NCI-H2171 treated with DMSO at 0.1 percent for 48 hours (cell line): ENCODE measurements around the gene EYA3.

Experiments used
- DNase-seq: peaks from one replicate; lab custom pipeline; 2025; lab: John Stamatoyannopoulos, UW

Gene EYA3

GRCh38 chr1:28112388-28113241 is 24.2 kb upstream of the EYA3 start:
- no peak for DNase-seq

- no peak for DNase-seq
These were observed 22.7 kb upstream of the EYA3 start for GRCh38 chr1:28111157-28111556.

GRCh38 chr1:28110555-28110954 is 22.1 kb upstream of the EYA3 start:
- DNase-seq: no peak

GRCh38 chr1:28109639-28110038 is 21.2 kb upstream of the EYA3 start:
- no peak for DNase-seq

GRCh38 chr1:28108001-28108400 is 19.6 kb upstream of the EYA3 start:
- no peak for DNase-seq

GRCh38 chr1:28104866-28105467 is 16.6 kb upstream of the EYA3 start:
- no peak for DNase-seq

- no peak for DNase-seq
These were observed 13.8 kb upstream of the EYA3 start for GRCh38 chr1:28102189-28102588.

GRCh38 chr1:28099050-28099769 is 10.8 kb upstream of the EYA3 start:
- DNase-seq: no peak

GRCh38 chr1:28097100-28097472 is 8.7 kb upstream of the EYA3 start:
- no peak for DNase-seq

- no peak for DNase-seq
These were observed 8.0 kb upstream of the EYA3 start for GRCh38 chr1:28096210-28097099.

GRCh38 chr1:28091043-28091781 is 2.8 kb upstream of the EYA3 start:
- DNase-seq: peak; percentile 63

- peak; percentile 46 for DNase-seq
These were observed 719 bp downstream of the EYA3 start for GRCh38 chr1:28087614-28088167.

- DNase-seq: no peak
These were observed 1.8 kb downstream of the EYA3 start for GRCh38 chr1:28086651-28087050.

GRCh38 chr1:28085129-28085528 is 3.3 kb downstream of the EYA3 start:
- DNase-seq: no peak

GRCh38 chr1:28083876-28084275 is 4.5 kb downstream of the EYA3 start:
- DNase-seq: no peak

GRCh38 chr1:28078680-28079626 is 9.5 kb downstream of the EYA3 start:
- DNase-seq: no peak

- DNase-seq: no peak
These were observed 10.1 kb downstream of the EYA3 start for GRCh38 chr1:28078262-28078661.

GRCh38 chr1:28074892-28075511 is 13.4 kb downstream of the EYA3 start:
- DNase-seq: no peak

- DNase-seq: no peak
These were observed 14.5 kb downstream of the EYA3 start for GRCh38 chr1:28073867-28074266.
